Measurements from ENCODE around the gene EGLN3. TPM values are rescaled to one million over a fixed set of nuclear protein-coding genes. Genes with fewer than 3 reads are reported as not detected.

EGLN3 gene
- total and polyA plus RNA-seq, 2 of the 13 experiments (the other 11 are each of a cell fraction or from before 2014, with no cell fraction given), result 0.18 to 27.3 TPM

DNA sequence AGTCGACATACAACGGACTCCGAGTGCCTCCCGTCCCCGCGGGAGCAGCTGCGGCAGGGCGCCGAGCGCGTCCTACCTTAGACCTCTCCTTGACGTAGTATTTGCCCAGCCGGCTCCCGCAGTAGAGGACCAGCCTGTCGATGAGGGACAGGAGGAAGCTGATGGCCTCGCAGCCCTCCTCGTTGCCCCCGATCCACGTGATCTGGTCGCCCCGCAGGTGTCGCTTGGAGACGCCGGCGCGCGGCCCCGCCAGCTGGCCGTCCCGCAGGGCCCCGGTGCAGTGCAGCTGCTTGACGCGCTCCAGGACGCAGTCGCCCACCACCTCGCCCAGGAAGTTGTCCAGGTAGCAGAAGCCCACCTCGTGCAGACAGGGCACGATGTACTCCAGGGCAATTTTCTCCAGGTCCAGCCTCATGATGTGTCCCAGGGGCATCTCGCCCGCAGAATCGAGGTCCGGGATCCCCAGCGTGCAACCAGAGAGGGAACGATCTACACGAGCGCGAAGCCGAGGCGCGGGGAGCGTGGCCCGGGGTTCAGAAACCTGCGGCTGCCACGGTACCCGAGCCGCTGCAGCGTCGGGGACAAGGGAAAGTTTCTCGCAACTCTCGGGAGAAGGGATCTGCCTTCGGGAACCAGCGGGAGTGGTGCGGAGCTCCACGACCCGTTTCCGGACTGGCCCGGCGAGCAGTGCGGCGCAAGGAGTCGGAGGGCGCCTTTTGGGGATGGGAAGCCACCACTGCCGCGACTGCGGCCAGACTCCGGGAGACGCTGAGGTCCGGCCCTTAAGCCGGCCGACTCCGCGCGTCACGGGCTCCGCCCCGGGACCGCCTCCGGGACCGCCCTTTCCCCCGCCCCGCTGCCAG, at the start of gene EGLN3 (continued):
- TF ChIP-seq, protein P1, sequence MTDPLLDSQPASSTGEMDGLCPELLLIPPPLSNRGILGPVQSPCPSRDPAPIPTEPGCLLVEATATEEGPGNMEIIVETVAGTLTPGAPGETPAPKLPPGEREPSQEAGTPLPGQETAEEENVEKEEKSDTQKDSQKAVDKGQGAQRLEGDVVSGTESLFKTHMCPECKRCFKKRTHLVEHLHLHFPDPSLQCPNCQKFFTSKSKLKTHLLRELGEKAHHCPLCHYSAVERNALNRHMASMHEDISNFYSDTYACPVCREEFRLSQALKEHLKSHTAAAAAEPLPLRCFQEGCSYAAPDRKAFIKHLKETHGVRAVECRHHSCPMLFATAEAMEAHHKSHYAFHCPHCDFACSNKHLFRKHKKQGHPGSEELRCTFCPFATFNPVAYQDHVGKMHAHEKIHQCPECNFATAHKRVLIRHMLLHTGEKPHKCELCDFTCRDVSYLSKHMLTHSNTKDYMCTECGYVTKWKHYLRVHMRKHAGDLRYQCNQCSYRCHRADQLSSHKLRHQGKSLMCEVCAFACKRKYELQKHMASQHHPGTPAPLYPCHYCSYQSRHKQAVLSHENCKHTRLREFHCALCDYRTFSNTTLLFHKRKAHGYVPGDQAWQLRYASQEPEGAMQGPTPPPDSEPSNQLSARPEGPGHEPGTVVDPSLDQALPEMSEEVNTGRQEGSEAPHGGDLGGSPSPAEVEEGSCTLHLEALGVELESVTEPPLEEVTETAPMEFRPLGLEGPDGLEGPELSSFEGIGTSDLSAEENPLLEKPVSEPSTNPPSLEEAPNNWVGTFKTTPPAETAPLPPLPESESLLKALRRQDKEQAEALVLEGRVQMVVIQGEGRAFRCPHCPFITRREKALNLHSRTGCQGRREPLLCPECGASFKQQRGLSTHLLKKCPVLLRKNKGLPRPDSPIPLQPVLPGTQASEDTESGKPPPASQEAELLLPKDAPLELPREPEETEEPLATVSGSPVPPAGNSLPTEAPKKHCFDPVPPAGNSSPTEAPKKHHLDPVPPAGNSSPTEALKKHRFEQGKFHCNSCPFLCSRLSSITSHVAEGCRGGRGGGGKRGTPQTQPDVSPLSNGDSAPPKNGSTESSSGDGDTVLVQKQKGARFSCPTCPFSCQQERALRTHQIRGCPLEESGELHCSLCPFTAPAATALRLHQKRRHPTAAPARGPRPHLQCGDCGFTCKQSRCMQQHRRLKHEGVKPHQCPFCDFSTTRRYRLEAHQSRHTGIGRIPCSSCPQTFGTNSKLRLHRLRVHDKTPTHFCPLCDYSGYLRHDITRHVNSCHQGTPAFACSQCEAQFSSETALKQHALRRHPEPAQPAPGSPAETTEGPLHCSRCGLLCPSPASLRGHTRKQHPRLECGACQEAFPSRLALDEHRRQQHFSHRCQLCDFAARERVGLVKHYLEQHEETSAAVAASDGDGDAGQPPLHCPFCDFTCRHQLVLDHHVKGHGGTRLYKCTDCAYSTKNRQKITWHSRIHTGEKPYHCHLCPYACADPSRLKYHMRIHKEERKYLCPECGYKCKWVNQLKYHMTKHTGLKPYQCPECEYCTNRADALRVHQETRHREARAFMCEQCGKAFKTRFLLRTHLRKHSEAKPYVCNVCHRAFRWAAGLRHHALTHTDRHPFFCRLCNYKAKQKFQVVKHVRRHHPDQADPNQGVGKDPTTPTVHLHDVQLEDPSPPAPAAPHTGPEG (CRISPR knock-in tag; IDR thresholded peaks at IDR 0.05), result peak; percentile 73; the same call in 1 of the 2 replicates
- TF ChIP-seq ZNF644 (CRISPR knock-in tag; IDR thresholded peaks at IDR 0.05; ENCODE audit: low read depth) (no peak), KDM1A (CRISPR knock-in tag; IDR thresholded peaks at IDR 0.05) (no peak), ZNF33B (CRISPR knock-in tag; IDR thresholded peaks at IDR 0.05) (peak; percentile 75; the same call in 1 of the 2 replicates), ZNF883 (CRISPR knock-in tag; IDR thresholded peaks at IDR 0.05; ENCODE audit: not compliant biosample characterization) (peak; percentile 76), ZNF256 (CRISPR knock-in tag; conservative IDR thresholded peaks at IDR 0.05) (0 out of 2 replicates have a peak, but pooled peaks have one; percentile 17), ZNF3 (CRISPR knock-in tag; IDR thresholded peaks at IDR 0.05) (no peak), ARHGAP35 (CRISPR knock-in tag; IDR thresholded peaks at IDR 0.05; ENCODE audit: borderline replicate concordance) (peak; percentile 57; the same call in 1 of the 2 replicates), MTA3 (CRISPR knock-in tag; IDR thresholded peaks at IDR 0.05) (no peak), ZNF496 (CRISPR knock-in tag; IDR thresholded peaks at IDR 0.05; ENCODE audit: insufficient replicate concordance) (no peak), MTF2 (CRISPR knock-in tag; IDR thresholded peaks at IDR 0.05; ENCODE audit: borderline replicate concordance) (peak; percentile 44; the same call in 1 of the 2 replicates), ZNF782 (CRISPR knock-in tag; IDR thresholded peaks at IDR 0.05; ENCODE audit: borderline replicate concordance) (peak; percentile 86; the same call in 1 of the 2 replicates), IRF2 (CRISPR knock-in tag; IDR thresholded peaks at IDR 0.05) (no peak)
- TF ChIP-seq, protein P2, sequence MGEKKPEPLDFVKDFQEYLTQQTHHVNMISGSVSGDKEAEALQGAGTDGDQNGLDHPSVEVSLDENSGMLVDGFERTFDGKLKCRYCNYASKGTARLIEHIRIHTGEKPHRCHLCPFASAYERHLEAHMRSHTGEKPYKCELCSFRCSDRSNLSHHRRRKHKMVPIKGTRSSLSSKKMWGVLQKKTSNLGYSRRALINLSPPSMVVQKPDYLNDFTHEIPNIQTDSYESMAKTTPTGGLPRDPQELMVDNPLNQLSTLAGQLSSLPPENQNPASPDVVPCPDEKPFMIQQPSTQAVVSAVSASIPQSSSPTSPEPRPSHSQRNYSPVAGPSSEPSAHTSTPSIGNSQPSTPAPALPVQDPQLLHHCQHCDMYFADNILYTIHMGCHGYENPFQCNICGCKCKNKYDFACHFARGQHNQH (CRISPR knock-in tag; IDR thresholded peaks at IDR 0.05), result peak; percentile 81
- TF ChIP-seq, protein P3, sequence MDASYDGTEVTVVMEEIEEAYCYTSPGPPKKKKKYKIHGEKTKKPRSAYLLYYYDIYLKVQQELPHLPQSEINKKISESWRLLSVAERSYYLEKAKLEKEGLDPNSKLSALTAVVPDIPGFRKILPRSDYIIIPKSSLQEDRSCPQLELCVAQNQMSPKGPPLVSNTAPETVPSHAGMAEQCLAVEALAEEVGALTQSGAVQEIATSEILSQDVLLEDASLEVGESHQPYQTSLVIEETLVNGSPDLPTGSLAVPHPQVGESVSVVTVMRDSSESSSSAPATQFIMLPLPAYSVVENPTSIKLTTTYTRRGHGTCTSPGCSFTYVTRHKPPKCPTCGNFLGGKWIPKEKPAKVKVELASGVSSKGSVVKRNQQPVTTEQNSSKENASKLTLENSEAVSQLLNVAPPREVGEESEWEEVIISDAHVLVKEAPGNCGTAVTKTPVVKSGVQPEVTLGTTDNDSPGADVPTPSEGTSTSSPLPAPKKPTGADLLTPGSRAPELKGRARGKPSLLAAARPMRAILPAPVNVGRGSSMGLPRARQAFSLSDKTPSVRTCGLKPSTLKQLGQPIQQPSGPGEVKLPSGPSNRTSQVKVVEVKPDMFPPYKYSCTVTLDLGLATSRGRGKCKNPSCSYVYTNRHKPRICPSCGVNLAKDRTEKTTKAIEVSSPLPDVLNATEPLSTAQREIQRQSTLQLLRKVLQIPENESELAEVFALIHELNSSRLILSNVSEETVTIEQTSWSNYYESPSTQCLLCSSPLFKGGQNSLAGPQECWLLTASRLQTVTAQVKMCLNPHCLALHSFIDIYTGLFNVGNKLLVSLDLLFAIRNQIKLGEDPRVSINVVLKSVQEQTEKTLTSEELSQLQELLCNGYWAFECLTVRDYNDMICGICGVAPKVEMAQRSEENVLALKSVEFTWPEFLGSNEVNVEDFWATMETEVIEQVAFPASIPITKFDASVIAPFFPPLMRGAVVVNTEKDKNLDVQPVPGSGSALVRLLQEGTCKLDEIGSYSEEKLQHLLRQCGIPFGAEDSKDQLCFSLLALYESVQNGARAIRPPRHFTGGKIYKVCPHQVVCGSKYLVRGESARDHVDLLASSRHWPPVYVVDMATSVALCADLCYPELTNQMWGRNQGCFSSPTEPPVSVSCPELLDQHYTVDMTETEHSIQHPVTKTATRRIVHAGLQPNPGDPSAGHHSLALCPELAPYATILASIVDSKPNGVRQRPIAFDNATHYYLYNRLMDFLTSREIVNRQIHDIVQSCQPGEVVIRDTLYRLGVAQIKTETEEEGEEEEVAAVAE (CRISPR knock-in tag; IDR thresholded peaks at IDR 0.05; ENCODE audit: borderline replicate concordance), result peak; percentile 72
